CD8-positive, alpha-beta memory T cell (primary cell): ENCODE data around the gene ACOX2. TPM values are rescaled to one million over a fixed set of nuclear protein-coding genes. Genes with fewer than 3 reads are reported as not detected.
A peak's percentile ranks its signal among the peaks of the same experiment; 100 is the strongest.

ENCODE experiments used
- CTCF ChIA-PET: fragments of 350-600 bp; sonication (Branson Sonifier 250); formaldehyde crosslinking; loops from one replicate; lab custom pipeline; 2021; ENCODE audit warnings: antibody characterized with exemption; lab: Charles Lee
- POLR2A ChIA-PET: fragments of 350-600 bp; sonication (Branson Sonifier 250); formaldehyde crosslinking; loops from one replicate; lab custom pipeline; 2021; ENCODE audit warnings: antibody characterized with exemption; lab: Charles Lee
- DNase-seq, 5 donors: peaks; one replicate each; pipeline versions ENCODE4 v3.0.0 to v3.0.0-alpha.2; 2020 to 2022; ENCODE audit warnings: mixed read lengths in 1 of 5
- H3K27ac ChIP-seq: one replicate; pipeline ENCODE4 v1.7.0; 2013; ENCODE audit warnings: low read depth, mild to moderate bottlenecking, low read length, moderate library complexity
- H3K27me3 ChIP-seq: 2 replicates; pipeline ENCODE4 v1.7.0; 2013; ENCODE audit warnings: low read length, mild to moderate bottlenecking; ENCODE audit not compliant: insufficient read depth, poor library complexity, severe bottlenecking
- H3K36me3 ChIP-seq: 2 replicates; pipeline ENCODE4 v1.7.0; 2013; ENCODE audit warnings: mild to moderate bottlenecking, low read length, moderate library complexity; ENCODE audit not compliant: insufficient read depth
- H3K4me1 ChIP-seq: 2 replicates; pipeline ENCODE4 v1.7.0; 2013; ENCODE audit warnings: mild to moderate bottlenecking, low read length, moderate library complexity; ENCODE audit not compliant: insufficient read depth
- H3K4me3 ChIP-seq: 2 replicates; pipeline ENCODE4 v1.7.0; 2013; ENCODE audit warnings: mild to moderate bottlenecking, low read length
- H3K9me3 ChIP-seq: 2 replicates; pipeline ENCODE4 v1.7.0; 2013; ENCODE audit warnings: mild to moderate bottlenecking, low read length
- H3K27ac Mint-ChIP-seq, 8 donors: one replicate each; pipeline ENCODE4 v1.8.0; 2020 to 2021; ENCODE audit warnings: mixed read lengths in 8 of 8, mild to moderate bottlenecking in 6 of 8, inconsistent platforms in 3 of 8, moderate library complexity in 3 of 8
- H3K27me3 Mint-ChIP-seq, 2 donors: one replicate each; pipeline ENCODE4 v1.8.0; 2020 to 2021; ENCODE audit warnings: mixed read lengths in 2 of 2, mild to moderate bottlenecking in 1 of 2, moderate library complexity in 1 of 2
- H3K36me3 Mint-ChIP-seq, 3 donors: one replicate each; pipeline ENCODE4 v1.8.0; 2020 to 2021; ENCODE audit warnings: mixed read lengths in 3 of 3, inconsistent platforms in 1 of 3, mild to moderate bottlenecking in 1 of 3
- H3K4me1 Mint-ChIP-seq, 3 donors: one replicate each; pipeline ENCODE4 v1.8.0; 2020 to 2021; ENCODE audit warnings: mixed read lengths in 3 of 3, inconsistent platforms in 1 of 3, mild to moderate bottlenecking in 1 of 3
- H3K4me3 Mint-ChIP-seq, 7 donors: one replicate each; pipeline ENCODE4 v1.8.0; 2020 to 2021; ENCODE audit warnings: mixed read lengths in 7 of 7, mild to moderate bottlenecking in 6 of 7, moderate library complexity in 4 of 7, inconsistent platforms in 2 of 7
- H3K9me3 Mint-ChIP-seq, 5 donors: one replicate each; pipeline ENCODE4 v1.8.0; 2020 to 2022; ENCODE audit warnings: mixed read lengths in 5 of 5, mild to moderate bottlenecking in 3 of 5, moderate library complexity in 2 of 5, inconsistent platforms in 1 of 5
- polyA plus RNA-seq: library from polyadenylated mRNA; unstranded; fragments of 300-500 nt; fragmentation: Illumina TruSeq; gene quantifications from one replicate; pipeline ENCODE4 v1.2.3, GENCODE V29; 2021
- total RNA-seq, 2 experiments: library from RNA; stranded (reverse); gene quantifications; one replicate each; pipeline ENCODE4 v1.2.3, GENCODE V29; 2021

The ACOX2 gene
- total and polyA plus RNA-seq, 3 experiments from 2014 or later: not detected

DNA sequence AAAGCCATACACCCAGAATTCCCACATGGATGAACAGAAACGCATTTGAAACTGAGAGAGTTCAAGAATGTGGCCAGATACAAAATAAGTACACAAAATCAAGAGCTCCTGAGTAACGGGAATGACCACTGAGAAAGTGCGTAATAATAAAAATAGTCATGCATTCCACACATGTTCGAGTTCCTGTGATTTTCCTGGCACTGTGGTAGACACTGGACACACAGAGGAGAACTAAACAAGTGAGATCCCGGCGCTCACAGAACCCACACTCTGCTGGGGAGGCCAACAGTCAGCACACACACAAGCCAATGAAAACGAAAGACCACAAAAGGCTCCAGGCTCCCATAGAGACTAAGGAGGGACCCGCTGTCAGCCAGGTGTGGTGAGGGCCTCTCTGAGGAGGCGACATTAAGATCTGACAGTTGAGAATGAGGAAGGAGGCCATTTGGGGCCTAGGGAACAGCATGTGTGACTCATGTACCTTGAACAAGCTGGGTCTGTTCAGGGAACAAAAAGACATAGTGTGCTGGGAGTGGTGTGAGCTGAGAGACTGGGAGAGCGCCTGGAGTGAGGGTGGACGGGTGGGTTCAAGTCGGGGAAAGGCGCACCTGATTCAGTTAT lies 35.1 kb upstream of the ACOX2 start:
- no peaks in the 10 kb centered on the region for H3K36me3 Mint-ChIP-seq
- peaks cover 6 to 7% (median 7%) of the 10 kb centered on the region in 3 donors for H3K4me1 Mint-ChIP-seq
- Histone ChIP-seq H3K36me3 (no peaks in the 10 kb centered on the region), H3K27me3 (peaks cover 3% of the 10 kb centered on the region), H3K4me1 (no peaks in the 10 kb centered on the region), H3K4me3 (no peak overlapping the region), H3K27ac (no peak overlapping the region), H3K9me3 (no peaks in the 10 kb centered on the region)
- DNase-seq: no peak
- peaks cover 11 to 14% of the 10 kb centered on the region in 2 donors for H3K27me3 Mint-ChIP-seq
- ChIA-PET POLR2A (no interaction called here), CTCF (interaction anchor here (1.5 kb wide), 1 partner anchor 60 kb away, joined by 3 read pairs; no protein-coding TSS in a partner anchor)
- no peak overlapping the region for H3K4me3 Mint-ChIP-seq
- H3K9me3 Mint-ChIP-seq: no peaks in the 10 kb centered on the region
- H3K27ac Mint-ChIP-seq: no peak overlapping the region

DNA sequence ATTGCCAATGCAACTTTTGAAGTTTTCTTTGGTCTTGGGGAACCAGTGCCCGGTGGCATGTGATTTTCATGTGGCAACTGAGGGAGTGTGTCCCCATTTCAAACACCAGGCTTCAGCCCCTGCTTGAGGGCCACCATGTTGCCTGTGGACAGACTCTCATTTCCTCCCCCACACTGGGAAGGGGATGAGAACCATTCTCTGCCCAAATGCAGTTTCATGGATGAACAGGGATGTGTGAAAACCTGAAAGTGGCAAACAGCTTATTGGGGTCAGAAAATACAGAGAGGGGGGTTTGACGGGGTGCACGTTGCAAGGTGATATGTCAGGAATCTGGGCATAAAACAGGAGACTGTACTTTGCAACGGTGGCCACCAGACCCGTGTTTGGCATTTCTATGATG lies 33.9 kb upstream of the ACOX2 start:
- no peak overlapping the region for H3K4me3 Mint-ChIP-seq

DNA sequence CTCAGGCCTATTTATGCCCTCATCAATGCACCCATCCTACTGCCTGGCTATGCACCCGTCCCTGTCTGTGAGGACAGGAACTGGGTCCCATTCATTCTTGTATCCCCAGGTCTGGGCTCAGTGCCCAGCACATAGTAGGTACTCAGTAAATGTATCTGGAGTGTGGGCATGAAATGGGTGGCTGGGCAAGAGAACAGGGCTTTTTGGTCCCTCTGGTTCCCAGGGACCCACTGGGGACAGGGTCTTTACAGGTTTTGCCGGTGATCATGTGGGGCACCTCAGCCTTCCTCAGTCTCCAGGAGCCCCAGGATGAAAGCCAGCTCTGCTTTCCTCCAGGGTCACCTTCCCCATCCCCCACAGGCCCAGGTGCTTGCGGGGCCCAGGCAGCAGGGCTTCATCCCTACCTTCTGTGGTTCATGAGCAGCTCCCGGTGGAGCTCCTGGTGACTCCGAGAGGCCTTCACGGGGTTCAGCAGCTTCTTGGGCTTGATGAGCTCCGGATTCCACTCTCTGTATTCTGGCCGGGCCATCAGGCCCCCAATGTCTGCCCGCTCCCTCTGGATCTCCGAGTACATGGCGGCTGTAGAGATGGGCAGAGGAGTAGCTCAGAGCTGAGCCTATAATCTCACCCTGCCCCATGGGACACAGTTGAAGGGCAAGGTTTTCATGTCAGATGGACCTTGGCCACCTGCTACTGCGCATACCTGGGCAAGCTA lies 32.5 kb upstream of the ACOX2 start:
- Mint-ChIP-seq H3K27ac (peak overlapping the region in 1 of 8 donors; percentile 17), H3K4me3 (peak overlapping the region in 3 of 7 donors; percentile 23 to 88 (median 44)), H3K9me3 (no peaks in the 10 kb centered on the region), H3K27me3 (peaks cover 8 to 18% of the 10 kb centered on the region in 2 donors), H3K36me3 (no peaks in the 10 kb centered on the region), H3K4me1 (peaks cover 6 to 7% (median 7%) of the 10 kb centered on the region in 3 donors)
- Histone ChIP-seq H3K27ac (no peak overlapping the region), H3K36me3 (no peaks in the 10 kb centered on the region), H3K4me1 (no peaks in the 10 kb centered on the region), H3K9me3 (no peaks in the 10 kb centered on the region), H3K4me3 (no peak overlapping the region), H3K27me3 (no peaks in the 10 kb centered on the region)
- ChIA-PET POLR2A (no interaction called here), CTCF (interaction anchor here (0.9 to 2.9 kb wide), 10 partner anchors 9 to 77 kb away, joined by 3 to 15 read pairs (median 4); partner anchors contain the start of gene KCTD6)
- no peak for DNase-seq

More for the DNA sequence above, 33.9 kb upstream of the ACOX2 start:
- H3K27ac ChIP-seq: no peak overlapping the region
- Mint-ChIP-seq H3K9me3 (no peaks in the 10 kb centered on the region), H3K36me3 (no peaks in the 10 kb centered on the region), H3K27ac (no peak overlapping the region), H3K27me3 (peaks cover 8 to 14% of the 10 kb centered on the region in 2 donors), H3K4me1 (peaks cover 6 to 7% (median 7%) of the 10 kb centered on the region in 3 donors)
- ChIA-PET CTCF (interaction anchor here (1.0 to 1.8 kb wide), 3 partner anchors 13 to 61 kb away, joined by 3 to 5 read pairs (median 4); no protein-coding TSS in a partner anchor), POLR2A (no interaction called here)
- no peaks in the 10 kb centered on the region for H3K27me3 ChIP-seq
- no peak for DNase-seq
- H3K9me3 ChIP-seq: no peaks in the 10 kb centered on the region
- H3K36me3 ChIP-seq: no peaks in the 10 kb centered on the region
- H3K4me1 ChIP-seq: no peaks in the 10 kb centered on the region
- no peak overlapping the region for H3K4me3 ChIP-seq

DNA sequence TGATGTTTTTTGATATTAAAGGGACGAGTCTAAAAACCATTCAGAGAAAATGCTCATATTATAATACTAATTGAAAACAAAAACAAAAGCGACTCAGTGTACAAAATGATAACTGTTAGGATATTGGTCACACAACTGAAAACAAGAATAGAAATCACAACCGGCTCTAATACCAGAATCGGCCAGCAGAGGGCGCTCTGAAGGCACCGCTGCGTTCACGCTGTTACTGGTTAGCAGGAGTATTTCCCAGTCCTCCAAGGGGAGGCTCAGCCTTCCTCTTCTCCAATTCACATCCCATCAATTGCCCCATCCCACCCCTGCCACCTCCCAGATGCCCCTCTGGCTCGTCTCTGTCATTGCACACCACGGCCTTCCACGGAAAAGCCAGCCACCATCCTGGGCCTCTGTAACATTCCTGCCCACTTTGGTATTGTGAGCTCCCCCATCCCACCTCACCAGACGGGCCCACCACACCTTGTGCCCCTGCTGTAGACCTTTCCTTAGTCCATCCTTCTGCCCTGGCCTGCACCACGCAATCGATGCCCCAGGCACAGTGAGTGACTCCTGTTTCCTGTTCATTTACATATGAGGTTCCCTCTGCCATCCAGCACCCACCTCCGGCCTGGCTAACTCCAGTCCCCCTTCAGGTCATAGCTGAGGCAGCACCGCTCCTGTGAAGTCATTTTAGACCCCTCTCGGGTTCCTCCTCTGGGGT lies 31.7 kb upstream of the ACOX2 start:
- ChIA-PET CTCF (interaction anchor here (0.6 to 2.9 kb wide), 13 partner anchors 9 to 1496 kb away, joined by 3 to 15 read pairs (median 4); partner anchors contain the start of gene KCTD6), POLR2A (interaction anchor here (0.6 kb wide), 1 partner anchor 84 kb away, joined by 7 read pairs; no protein-coding TSS in a partner anchor)
- Mint-ChIP-seq H3K4me3 (peak overlapping the region in 6 of 7 donors; percentile 13 to 88 (median 44)), H3K4me1 (peaks cover 6 to 7% (median 7%) of the 10 kb centered on the region in 3 donors), H3K27ac (peak overlapping the region in 2 of 8 donors; percentile 7 to 84), H3K27me3 (peaks cover 9 to 20% of the 10 kb centered on the region in 2 donors), H3K9me3 (peaks cover 0 to 3% (median 0%) of the 10 kb centered on the region in 5 donors), H3K36me3 (no peaks in the 10 kb centered on the region)
- no peaks in the 10 kb centered on the region for H3K36me3 ChIP-seq
- no peak overlapping the region for H3K27ac ChIP-seq
- DNase-seq: peak; percentile 28 to 67 (median 53)
- H3K4me1 ChIP-seq: no peaks in the 10 kb centered on the region
- H3K9me3 ChIP-seq: no peaks in the 10 kb centered on the region
- H3K4me3 ChIP-seq: no peak overlapping the region
- no peaks in the 10 kb centered on the region for H3K27me3 ChIP-seq

DNA sequence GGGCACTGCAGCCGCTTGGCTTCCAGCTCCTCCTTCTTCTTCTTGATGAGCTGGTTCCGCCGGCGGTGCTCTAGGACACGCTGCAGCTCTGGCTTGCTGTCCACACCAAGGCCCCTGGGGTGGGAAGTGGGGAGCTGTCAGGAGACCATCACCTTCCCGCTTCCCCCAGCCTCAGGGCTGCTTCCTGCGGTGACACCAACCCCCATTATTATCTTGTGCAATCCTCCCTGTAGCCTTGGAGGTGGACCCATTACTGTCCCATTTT lies 30.2 kb upstream of the ACOX2 start:
- no peak for DNase-seq
- Histone ChIP-seq H3K4me1 (no peaks in the 10 kb centered on the region), H3K27ac (no peak overlapping the region), H3K9me3 (no peaks in the 10 kb centered on the region), H3K4me3 (no peak overlapping the region), H3K36me3 (no peaks in the 10 kb centered on the region), H3K27me3 (no peaks in the 10 kb centered on the region)
- Mint-ChIP-seq H3K27me3 (peaks cover 12 to 19% of the 10 kb centered on the region in 2 donors), H3K36me3 (peaks cover 0 to 3% (median 0%) of the 10 kb centered on the region in 3 donors), H3K9me3 (peaks cover 0 to 3% (median 0%) of the 10 kb centered on the region in 5 donors), H3K27ac (no peak overlapping the region), H3K4me3 (no peak overlapping the region), H3K4me1 (peaks cover 6 to 7% (median 7%) of the 10 kb centered on the region in 3 donors)
- CTCF ChIA-PET: interaction anchor here (1.0 to 2.9 kb wide), 2 partner anchors 9 to 14 kb away, joined by 3 to 15 read pairs; no protein-coding TSS in a partner anchor
- POLR2A ChIA-PET: no interaction called here

DNA sequence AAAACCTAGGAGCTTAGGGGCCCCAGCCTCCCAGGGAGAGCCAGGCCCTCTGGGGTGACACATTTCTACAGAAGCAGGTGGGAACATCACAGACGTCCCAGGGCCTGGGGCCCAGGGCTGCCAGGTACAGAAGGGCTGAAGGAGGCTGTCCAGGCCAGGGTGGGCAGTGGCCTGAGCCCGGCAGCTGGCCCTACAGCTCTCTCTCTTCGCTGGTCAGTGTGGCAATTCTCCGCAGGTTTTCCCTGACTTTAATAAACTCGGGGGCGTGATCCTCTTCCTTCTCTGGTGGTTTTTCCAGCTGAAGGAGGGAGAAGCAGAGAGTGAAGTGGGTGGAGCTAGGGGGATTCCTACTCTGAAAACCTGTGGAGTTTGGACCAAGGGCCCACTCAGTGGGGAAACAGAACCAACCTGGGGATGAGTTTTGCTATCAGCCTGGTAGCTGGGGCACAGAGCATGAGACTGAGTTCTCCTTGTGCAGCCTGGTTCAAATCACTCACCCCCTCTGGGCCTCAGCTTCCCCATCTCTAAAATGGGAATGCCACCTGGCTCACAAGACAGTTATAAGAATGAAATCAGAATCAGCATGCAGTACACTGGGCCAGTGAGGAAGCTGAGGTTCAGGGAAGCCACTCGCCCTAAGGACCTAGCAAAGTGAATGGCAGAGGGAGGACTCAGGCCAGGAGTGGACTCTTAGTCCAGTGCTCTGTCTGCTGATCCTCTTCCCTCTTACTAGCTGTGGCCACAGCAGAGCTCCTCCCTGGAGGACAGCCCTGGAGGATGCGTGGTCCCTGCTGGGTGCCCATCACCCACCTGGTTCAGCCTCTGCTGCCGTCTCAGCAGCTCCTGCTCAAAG lies 29.6 kb upstream of the ACOX2 start:
- Mint-ChIP-seq H3K27ac (no peak overlapping the region), H3K36me3 (peaks cover 0 to 3% (median 0%) of the 10 kb centered on the region in 3 donors), H3K4me1 (peaks cover 6 to 7% (median 7%) of the 10 kb centered on the region in 3 donors), H3K9me3 (peaks cover 0 to 3% (median 0%) of the 10 kb centered on the region in 5 donors), H3K27me3 (peaks cover 12 to 17% of the 10 kb centered on the region in 2 donors), H3K4me3 (no peak overlapping the region)
- H3K27ac ChIP-seq: no peak overlapping the region
- H3K27me3 ChIP-seq: no peaks in the 10 kb centered on the region
- no peaks in the 10 kb centered on the region for H3K9me3 ChIP-seq
- H3K36me3 ChIP-seq: no peaks in the 10 kb centered on the region
- POLR2A ChIA-PET: no interaction called here
- DNase-seq: no peak
- H3K4me3 ChIP-seq: no peak overlapping the region
- H3K4me1 ChIP-seq: no peaks in the 10 kb centered on the region
- CTCF ChIA-PET: interaction anchor here (1.0 to 2.9 kb wide), 2 partner anchors 9 to 15 kb away, joined by 3 to 15 read pairs; no protein-coding TSS in a partner anchor
